Measurements from ENCODE around the gene ABCB7.
"Not testable (repeated sequence)": the region's sequence is repeated elsewhere in the genome, so short reads cannot be mapped to it uniquely, and the experiment has no call there.

Gene ABCB7

GRCh38 chrX:75155827-75156525 is at the start of gene ABCB7:
TSS of gene ABCB7 (minus strand) at chrX:75156283. CDS start at chrX:75156272, 11 bp downstream.
- peak; percentile 62 for DNase-seq

- DNase-seq = not testable (repeated sequence)
Measured at GRCh38 chrX:75188415-75189206, 32.5 kb upstream of the ABCB7 start.

- DNase-seq = no peak
Measured at GRCh38 chrX:75181721-75182120, 25.6 kb upstream of the ABCB7 start.

- not testable (repeated sequence) for DNase-seq
Measured at GRCh38 chrX:75179536-75180293, 23.6 kb upstream of the ABCB7 start.

GRCh38 chrX:75172257-75172890 is 16.3 kb upstream of the ABCB7 start:
- DNase-seq = not testable (repeated sequence)

GRCh38 chrX:75158054-75158453 is 2.0 kb upstream of the ABCB7 start:
- no peak for DNase-seq

- DNase-seq = no peak
Measured at GRCh38 chrX:75156531-75156945, 455 bp upstream of the ABCB7 start.

GRCh38 chrX:75155447-75155826 is 646 bp downstream of the ABCB7 start:
- DNase-seq = peak; percentile 32

- DNase-seq = no peak
Measured at GRCh38 chrX:75154871-75155270, 1.2 kb downstream of the ABCB7 start.

- DNase-seq = no peak
Measured at GRCh38 chrX:75151827-75152592, 4.1 kb downstream of the ABCB7 start.

GRCh38 chrX:75149654-75150053 is 6.4 kb downstream of the ABCB7 start:
- no peak for DNase-seq

GRCh38 chrX:75132672-75133071 is 23.4 kb downstream of the ABCB7 start:
- DNase-seq = no peak

- DNase-seq = no peak
Measured at GRCh38 chrX:75131973-75132627, 24.0 kb downstream of the ABCB7 start.

GRCh38 chrX:75129069-75129468 is 27.0 kb downstream of the ABCB7 start:
- not testable (repeated sequence) for DNase-seq

GRCh38 chrX:75118296-75118695 is 37.8 kb downstream of the ABCB7 start:
- DNase-seq = no peak

GRCh38 chrX:75115707-75116413 is 40.2 kb downstream of the ABCB7 start:
- DNase-seq = no peak

GRCh38 chrX:75114638-75115037 is 41.4 kb downstream of the ABCB7 start:
- no peak for DNase-seq

GRCh38 chrX:75113664-75114063 is 42.4 kb downstream of the ABCB7 start:
- DNase-seq = no peak

- no peak for DNase-seq
Measured at GRCh38 chrX:75107863-75108509, 48.1 kb downstream of the ABCB7 start.

GRCh38 chrX:75106772-75107171 is 49.3 kb downstream of the ABCB7 start:
- no peak for DNase-seq
